NB4 (cell line): Measurements from ENCODE around the gene CHMP1A.

Experiments used
- MYC ChIP-seq: IDR thresholded peaks from 2 replicates; pipeline ENCODE4 v1.6.1; 2011; ENCODE audit warnings: low read depth, low read length
- POLR2A ChIP-seq: IDR thresholded peaks from 2 replicates; pipeline ENCODE4 v1.6.1; 2011; ENCODE audit warnings: mild to moderate bottlenecking; ENCODE audit not compliant: insufficient read length; ENCODE audit errors: extremely low read depth
- TF ChIP-seq, protein P1 (sequence below): IDR thresholded peaks from one replicate; pipeline ENCODE4 v1.5.1; 2012; ENCODE audit warnings: low read depth, low read length
- TF ChIP-seq, protein P2 (sequence below): IDR thresholded peaks from 2 replicates; pipeline ENCODE4 v1.6.1; 2011; ENCODE audit warnings: low read depth, low read length

DNA sequence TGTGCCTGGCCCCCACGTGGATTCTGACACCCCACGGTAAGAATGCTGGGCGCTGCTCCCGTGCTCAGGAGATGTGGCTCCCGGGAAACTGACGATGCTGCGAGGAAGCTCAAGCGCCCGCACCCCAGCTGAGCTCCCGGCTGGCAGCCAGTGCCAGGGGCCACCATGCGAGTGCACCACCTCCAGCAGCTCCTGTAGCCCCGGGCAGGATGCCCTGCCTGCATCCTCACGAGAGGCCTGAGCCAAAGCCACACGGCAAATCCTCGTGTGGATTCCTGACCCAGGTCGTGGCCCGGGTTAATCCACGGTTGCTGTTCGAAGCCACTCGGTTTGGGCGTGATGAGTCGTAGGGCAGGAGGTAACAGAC lies 55.6 kb downstream of the CHMP1A start:
- TF ChIP-seq, protein P1, sequence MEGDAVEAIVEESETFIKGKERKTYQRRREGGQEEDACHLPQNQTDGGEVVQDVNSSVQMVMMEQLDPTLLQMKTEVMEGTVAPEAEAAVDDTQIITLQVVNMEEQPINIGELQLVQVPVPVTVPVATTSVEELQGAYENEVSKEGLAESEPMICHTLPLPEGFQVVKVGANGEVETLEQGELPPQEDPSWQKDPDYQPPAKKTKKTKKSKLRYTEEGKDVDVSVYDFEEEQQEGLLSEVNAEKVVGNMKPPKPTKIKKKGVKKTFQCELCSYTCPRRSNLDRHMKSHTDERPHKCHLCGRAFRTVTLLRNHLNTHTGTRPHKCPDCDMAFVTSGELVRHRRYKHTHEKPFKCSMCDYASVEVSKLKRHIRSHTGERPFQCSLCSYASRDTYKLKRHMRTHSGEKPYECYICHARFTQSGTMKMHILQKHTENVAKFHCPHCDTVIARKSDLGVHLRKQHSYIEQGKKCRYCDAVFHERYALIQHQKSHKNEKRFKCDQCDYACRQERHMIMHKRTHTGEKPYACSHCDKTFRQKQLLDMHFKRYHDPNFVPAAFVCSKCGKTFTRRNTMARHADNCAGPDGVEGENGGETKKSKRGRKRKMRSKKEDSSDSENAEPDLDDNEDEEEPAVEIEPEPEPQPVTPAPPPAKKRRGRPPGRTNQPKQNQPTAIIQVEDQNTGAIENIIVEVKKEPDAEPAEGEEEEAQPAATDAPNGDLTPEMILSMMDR, result no peak
- TF ChIP-seq, protein P2, sequence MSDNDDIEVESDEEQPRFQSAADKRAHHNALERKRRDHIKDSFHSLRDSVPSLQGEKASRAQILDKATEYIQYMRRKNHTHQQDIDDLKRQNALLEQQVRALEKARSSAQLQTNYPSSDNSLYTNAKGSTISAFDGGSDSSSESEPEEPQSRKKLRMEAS, result no peak
- TF ChIP-seq POLR2A, result no peak
- no peak for TF ChIP-seq MYC
